SHP77 (cell line): Measurements from ENCODE around the gene PLEKHA1.

Experiments
- DNase-seq, 2 experiments: peaks; one replicate each; lab custom pipeline; 2025; lab: John Stamatoyannopoulos, UW

The PLEKHA1 gene

DNA sequence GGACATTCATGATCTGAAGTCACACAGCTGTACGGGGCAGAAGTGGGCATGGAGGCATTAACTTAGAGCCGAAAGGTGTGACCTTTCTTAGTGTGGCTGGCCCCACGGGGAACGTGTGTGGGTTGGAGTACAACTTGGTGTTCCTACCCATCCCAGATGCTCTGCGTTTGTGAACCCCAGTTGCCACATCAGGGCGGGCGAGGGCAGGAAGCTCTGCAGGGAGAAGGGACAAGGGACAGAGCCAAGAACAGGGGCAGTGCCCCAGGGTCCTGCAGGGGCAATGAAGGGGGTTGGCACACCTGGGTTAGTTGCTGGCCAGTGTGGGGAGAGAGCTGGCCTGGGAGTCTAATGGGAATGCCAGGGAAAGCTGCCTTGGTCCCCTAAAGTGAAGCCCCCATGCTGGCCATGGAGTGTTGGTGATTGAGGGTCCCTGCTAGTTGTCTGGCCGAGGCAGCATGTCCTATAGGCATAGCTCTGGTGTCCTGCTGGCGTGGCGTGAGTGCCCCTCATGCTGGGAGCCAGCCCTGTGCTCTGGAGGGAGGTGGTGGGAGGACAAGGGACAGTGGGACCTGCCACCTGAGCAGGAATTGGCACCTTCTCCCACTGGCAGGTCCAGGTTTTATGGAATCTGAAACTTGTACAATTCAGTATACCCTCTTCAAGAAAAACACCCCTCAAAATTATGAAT, 105.8 kb downstream of the PLEKHA1 start:
- no peak for DNase-seq

DNA sequence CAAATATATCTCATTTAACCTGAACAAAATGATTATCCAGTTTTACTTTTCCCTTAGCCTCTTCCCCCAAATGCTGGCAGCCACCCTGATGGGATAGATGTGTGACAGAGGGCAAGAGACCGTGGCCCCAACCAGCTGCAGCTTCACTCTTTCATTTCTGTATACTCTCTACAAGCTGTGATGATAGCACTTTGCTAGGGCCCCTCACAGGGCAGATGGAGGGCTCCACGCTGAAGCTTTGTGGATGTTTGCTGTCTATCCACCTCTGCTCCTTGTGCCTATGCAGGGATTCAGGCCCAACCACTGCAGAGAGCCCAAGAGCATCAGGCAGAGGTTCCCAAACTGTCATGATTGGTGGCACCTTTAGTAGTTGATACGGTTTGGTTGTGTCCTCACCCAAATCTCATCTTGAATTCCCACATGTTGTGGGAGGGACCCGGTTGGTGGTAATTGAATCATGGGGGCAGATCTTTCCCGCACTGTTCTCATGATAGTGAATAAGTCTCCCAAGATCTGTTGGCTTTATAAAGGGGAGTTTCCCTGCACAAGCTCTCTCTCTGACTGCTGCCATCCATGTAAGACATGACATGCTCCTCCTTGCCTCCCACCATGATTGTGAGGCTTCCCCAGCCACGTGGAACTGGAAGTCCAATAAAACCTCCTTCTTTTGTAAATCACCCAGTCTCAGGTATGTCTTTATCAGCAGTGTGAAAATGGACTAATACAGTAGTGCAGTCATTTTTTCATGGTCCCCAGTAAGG, 107.0 kb downstream of the PLEKHA1 start:
- no peak for DNase-seq
